Keratinocyte (primary cell): ENCODE measurements around the gene ITGB3. TPM values are rescaled to one million over a fixed set of nuclear protein-coding genes. Genes with fewer than 3 reads are reported as not detected.
"Not testable (repeated sequence)": the region's sequence is repeated elsewhere in the genome, so short reads cannot be mapped to it uniquely, and the experiment has no call there.

Experiments
- DNase-seq: peaks from one replicate; pipeline ENCODE4 v3.0.0-alpha.2; 2011; ENCODE audit warnings: low read depth, missing footprints, low spot score
- FAIRE-seq: peaks from 2 replicates; lab custom pipeline; 2011; peaks lifted over from hg19 to GRCh38; lab: Jason Lieb, UNC
- H2AFZ ChIP-seq: 2 replicates; pipeline ENCODE4 v1.6.0; 2012; ENCODE audit warnings: low read length, control low read depth, inconsistent platforms; ENCODE audit not compliant: control insufficient read depth
- H3K27ac ChIP-seq: 2 replicates; pipeline ENCODE4 v1.5.1; 2011; ENCODE audit warnings: low read length; ENCODE audit not compliant: control insufficient read depth, insufficient read depth
- H3K27me3 ChIP-seq: 3 replicates; pipeline ENCODE4 v1.6.0; 2011; ENCODE audit warnings: low read length; ENCODE audit not compliant: control insufficient read depth, insufficient read depth; ENCODE audit errors: extremely low read depth
- H3K36me3 ChIP-seq, 2 experiments: 2 replicates in 1 of 2; 3 replicates in 1 of 2; pipeline ENCODE4 v1.5.1; 2011; ENCODE audit warnings: low read length in 2 of 2, mild to moderate bottlenecking in 1 of 2; ENCODE audit not compliant: control insufficient read depth in 2 of 2, insufficient read depth in 2 of 2; ENCODE audit errors: extremely low read depth in 1 of 2
- H3K4me1 ChIP-seq: 3 replicates; pipeline ENCODE4 v1.5.1; 2011; ENCODE audit warnings: low read length; ENCODE audit not compliant: control insufficient read depth, insufficient read depth; ENCODE audit errors: extremely low read depth
- H3K4me2 ChIP-seq: 3 replicates; pipeline ENCODE4 v1.6.0; 2011; ENCODE audit warnings: low read depth, low read length; ENCODE audit not compliant: control insufficient read depth, insufficient read depth; ENCODE audit errors: extremely low read depth
- H3K4me3 ChIP-seq, 3 experiments: fragments of 200-600 bp in 1 of 3; sonication (generic) in 1 of 3; 2 replicates in 2 of 3; 3 replicates in 1 of 3; pipeline ENCODE4 v1.5.1; 2011 to 2016; ENCODE audit warnings: low read length in 3 of 3, mild to moderate bottlenecking in 3 of 3, control low read depth in 2 of 3, inconsistent platforms in 1 of 3, low read depth in 1 of 3, mixed read lengths in 1 of 3, mixed run types in 1 of 3, moderate library complexity in 1 of 3; ENCODE audit not compliant: control insufficient read depth in 2 of 3, insufficient read depth in 2 of 3; ENCODE audit errors: extremely low read depth in 1 of 3
- H3K79me2 ChIP-seq: 2 replicates; pipeline ENCODE4 v1.6.0; 2012; ENCODE audit warnings: low read length; ENCODE audit not compliant: control insufficient read depth, insufficient read depth
- H3K9ac ChIP-seq: 3 replicates; pipeline ENCODE4 v1.6.0; 2011; ENCODE audit warnings: low read length; ENCODE audit not compliant: control insufficient read depth, insufficient read depth; ENCODE audit errors: extremely low read depth
- H3K9me1 ChIP-seq: 3 replicates; pipeline ENCODE4 v1.6.0; 2011; ENCODE audit warnings: low read length; ENCODE audit not compliant: control insufficient read depth, insufficient read depth; ENCODE audit errors: extremely low read depth
- H3K9me3 ChIP-seq: 2 replicates; pipeline ENCODE4 v1.5.1; 2012; ENCODE audit warnings: low read depth, low read length; ENCODE audit not compliant: control insufficient read depth
- H4K20me1 ChIP-seq: 3 replicates; pipeline ENCODE4 v1.6.0; 2011; ENCODE audit warnings: low read length; ENCODE audit not compliant: control insufficient read depth, insufficient read depth; ENCODE audit errors: extremely low read depth
- CTCF ChIP-seq, 3 experiments: IDR thresholded peaks in 1 of 3; conservative IDR thresholded peaks in 1 of 3; optimal IDR thresholded peaks in 1 of 3; 2 replicates in 2 of 3; 3 replicates in 1 of 3; pipeline versions ENCODE3 to v1.5.1; 2011; ENCODE audit warnings: low read length in 3 of 3, mild to moderate bottlenecking in 3 of 3, moderate library complexity in 2 of 3, control low read depth in 1 of 3, inconsistent platforms in 1 of 3; ENCODE audit not compliant: insufficient read depth in 2 of 3; ENCODE audit errors: extremely low read depth in 1 of 3
- EZH2 ChIP-seq: IDR thresholded peaks from one replicate; pipeline ENCODE4 v1.6.1; 2012; ENCODE audit warnings: inconsistent platforms, mild to moderate bottlenecking, low read length, moderate library complexity
- dilution Hi-C: fragments of 300-500 bp; cut with MboI; formaldehyde crosslinking; loops from one replicate; pipeline ENCODE4 v1.7.0; 2020; ENCODE audit warnings: low sequenced_read_pairs; ENCODE audit not compliant: extremely low pct_ligation_motif_present
- polyA plus RNA-seq, 5 experiments: library from polyadenylated mRNA; depleted of rRNA in 3 of 5; stranded (reverse) in 3 of 5; stranded (forward) in 1 of 5; unstranded in 1 of 5; fragments of >200 nt; gene quantifications; 1 replicate in 1 of 5; 2 replicates in 3 of 5; 3 replicates in 1 of 5; pipeline versions ENCODE4 v1.2.1 to v1.2.3, GENCODE V29; 2011 to 2012; ENCODE audit warnings: missing spikeins in 2 of 5, low read depth in 1 of 5, low replicate concordance in 1 of 5

ITGB3 gene
- polyA plus RNA-seq, 1 donor (not counting 4 experiments of a cell fraction or from before 2014, with no cell fraction given) = not detected

DNA sequence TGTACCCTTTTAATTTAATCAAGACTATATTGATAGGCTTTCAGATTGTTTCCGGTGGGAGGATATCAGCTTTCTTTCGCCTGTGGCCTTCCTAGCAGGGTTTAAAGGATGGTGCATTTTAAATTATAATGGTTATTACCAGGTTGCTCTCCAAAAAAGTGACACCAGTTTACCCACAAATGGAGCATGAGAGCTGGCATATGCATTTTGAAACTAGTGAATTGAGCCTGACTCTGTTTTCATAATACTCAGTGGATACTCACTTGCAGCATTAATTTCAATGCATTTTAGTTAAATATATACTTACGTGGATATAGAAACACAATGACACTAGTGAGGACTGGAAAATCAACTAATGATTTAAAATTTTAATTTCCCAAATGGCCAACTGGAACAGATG lies 38.7 kb upstream of the ITGB3 start:
- no peaks in the 10 kb centered on the region for H3K9me3 ChIP-seq
- H3K27ac ChIP-seq = no peak overlapping the region
- H3K9ac ChIP-seq = no peak overlapping the region
- FAIRE-seq = no peak
- H3K79me2 ChIP-seq = no peaks in the 10 kb centered on the region
- no peaks in the 10 kb centered on the region for H3K27me3 ChIP-seq
- no peak for DNase-seq
- dilution Hi-C loops = no loop called here
- H3K9me1 ChIP-seq = no peaks in the 10 kb centered on the region
- H2AFZ ChIP-seq = no peak overlapping the region
- H3K4me2 ChIP-seq = no peak overlapping the region
- TF ChIP-seq EZH2 = no peak
- TF ChIP-seq CTCF (optimal IDR thresholded peaks at IDR 0.05 in 1 of 3, IDR thresholded peaks at IDR 0.05 in 1 of 3, conservative IDR thresholded peaks at IDR 0.05 in 1 of 3; ENCODE audit: extremely low read depth in 1 of 3, insufficient read depth in 2 of 3, low read length in 3 of 3) = no peak
- H3K36me3 ChIP-seq = no peaks in the 10 kb centered on the region
- H3K4me3 ChIP-seq = no peak overlapping the region
- H3K4me1 ChIP-seq = no peaks in the 10 kb centered on the region
- no peaks in the 10 kb centered on the region for H4K20me1 ChIP-seq

DNA sequence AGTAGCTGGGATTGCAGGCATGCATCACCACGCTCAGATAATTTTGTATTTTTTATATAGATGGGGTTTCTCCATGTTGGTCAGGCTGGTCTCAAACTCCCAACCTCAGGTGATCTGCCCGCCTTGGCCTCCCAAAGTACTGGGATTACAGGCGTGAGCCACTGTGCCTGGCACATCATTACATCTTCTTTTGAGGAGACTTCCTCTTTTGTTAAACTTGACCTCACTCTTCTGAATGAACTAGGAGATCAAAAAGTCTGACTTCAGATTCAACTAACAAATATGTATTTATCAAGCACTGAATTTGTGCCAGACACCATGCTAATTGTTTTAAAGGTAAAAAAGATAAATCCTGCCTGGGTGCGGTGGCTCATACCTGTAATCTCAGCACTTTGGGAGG lies 36.8 kb upstream of the ITGB3 start:
- H3K36me3 ChIP-seq, dilution Hi-C loops, FAIRE-seq, H3K79me2 ChIP-seq, H4K20me1 ChIP-seq, H2AFZ ChIP-seq, DNase-seq, H3K9ac ChIP-seq, H3K4me3 ChIP-seq, H3K9me1 ChIP-seq, H3K9me3 ChIP-seq, H3K27me3 ChIP-seq, H3K4me1 ChIP-seq, H3K27ac ChIP-seq, H3K4me2 ChIP-seq: not testable (repeated sequence)

- H3K27me3 ChIP-seq, H3K36me3 ChIP-seq, H3K9ac ChIP-seq, H3K27ac ChIP-seq, H2AFZ ChIP-seq, dilution Hi-C loops, H4K20me1 ChIP-seq, H3K4me3 ChIP-seq, H3K4me1 ChIP-seq, DNase-seq, H3K79me2 ChIP-seq, FAIRE-seq, H3K9me3 ChIP-seq, H3K4me2 ChIP-seq, H3K9me1 ChIP-seq: not testable (repeated sequence)
Observed at GRCh38 chr17:47217279-47217678, 36.3 kb upstream of the ITGB3 start.
